ENCODE measurements around the gene ANKRD42. TPM values are rescaled to one million over a fixed set of nuclear protein-coding genes. Genes with fewer than 3 reads are reported as not detected.

ANKRD42 gene
- total and polyA plus RNA-seq, 5 donors from 2014 or later: 1.3 to 4.2 (median 3.2) TPM

GRCh38 chr11:83156996-83157593 is 36.4 kb upstream of the ANKRD42 start, which contains the start of gene PCF11:
TSS of gene PCF11 (plus strand) at chr11:83157131. CDS start at chr11:83157440, 309 bp downstream.
- H3K4me3 Mint-ChIP-seq: peak within 1 kb of the TSS; percentile 97 to 100 (median 100)
- peak within 1 kb of the TSS; percentile 97 to 100 (median 100) for H3K27ac Mint-ChIP-seq
- Histone ChIP-seq H3K27ac (ENCODE audit: insufficient read depth, low read length, poor library complexity, severe bottlenecking) (peak within 1 kb of the TSS; percentile 99), H3K36me3 (ENCODE audit: control insufficient read depth, insufficient read depth, low read length) (peaks cover 3% of the 10 kb centered on the region), H3K9me3 (ENCODE audit: control insufficient read depth in 2 of 2, low read length in 2 of 2) (no peaks in the 10 kb centered on the region), H3K27me3 (ENCODE audit: control insufficient read depth, insufficient read depth, low read length) (no peaks in the 10 kb centered on the region), H3K4me1 (ENCODE audit: control insufficient read depth, insufficient read depth, low read length, poor library complexity, severe bottlenecking) (peaks cover 37% of the 10 kb centered on the region), H3K4me3 (ENCODE audit: low read depth, low read length) (peak within 1 kb of the TSS; percentile 98)
- peaks cover 0 to 3% (median 0%) of the 10 kb centered on the region in 7 donors for H3K9me3 Mint-ChIP-seq
- ATAC-seq (ENCODE audit: low read depth in 2 of 2) (no peak), DNase-seq (peak in 1 of 3 donors; percentile 7)
- H3K36me3 Mint-ChIP-seq: peaks cover 22% of the 10 kb centered on the region
- peaks cover 12% of the 10 kb centered on the region for H3K27me3 Mint-ChIP-seq
- H3K4me1 Mint-ChIP-seq: peaks cover 25 to 38% (median 34%) of the 10 kb centered on the region in 4 donors

- peak overlapping the region; percentile 97 to 100 (median 100) for H3K4me3 Mint-ChIP-seq
- H3K27me3 Mint-ChIP-seq: peaks cover 12% of the 10 kb centered on the region
- H3K27ac ChIP-seq (ENCODE audit: insufficient read depth, low read length, poor library complexity, severe bottlenecking): peak overlapping the region; percentile 99
- H3K4me1 ChIP-seq (ENCODE audit: control insufficient read depth, insufficient read depth, low read length, poor library complexity, severe bottlenecking): peaks cover 44% of the 10 kb centered on the region
- H3K4me3 ChIP-seq (ENCODE audit: low read depth, low read length): peak overlapping the region; percentile 93
- DNase-seq (peak; percentile 38 to 78 (median 56)), ATAC-seq (ENCODE audit: low read depth in 2 of 2) (no peak)
- H3K4me1 Mint-ChIP-seq: peaks cover 30 to 45% (median 39%) of the 10 kb centered on the region in 4 donors
- H3K27ac Mint-ChIP-seq: peak overlapping the region; percentile 97 to 100 (median 100)
- H3K36me3 ChIP-seq (ENCODE audit: control insufficient read depth, insufficient read depth, low read length): peaks cover 3% of the 10 kb centered on the region
- no peaks in the 10 kb centered on the region for H3K9me3 ChIP-seq (ENCODE audit: control insufficient read depth in 2 of 2, low read length in 2 of 2)
- peaks cover 0 to 3% (median 0%) of the 10 kb centered on the region in 7 donors for H3K9me3 Mint-ChIP-seq
- peaks cover 22% of the 10 kb centered on the region for H3K36me3 Mint-ChIP-seq
- H3K27me3 ChIP-seq (ENCODE audit: control insufficient read depth, insufficient read depth, low read length): no peaks in the 10 kb centered on the region
Measured at GRCh38 chr11:83157594-83158356, 35.7 kb upstream of the ANKRD42 start.

- Mint-ChIP-seq H3K4me3 (peak overlapping the region; percentile 97 to 100 (median 100)), H3K4me1 (peaks cover 30 to 49% (median 42%) of the 10 kb centered on the region in 4 donors), H3K27ac (peak overlapping the region; percentile 97 to 100 (median 100)), H3K36me3 (peaks cover 22% of the 10 kb centered on the region), H3K27me3 (peaks cover 12% of the 10 kb centered on the region), H3K9me3 (peaks cover 0 to 3% (median 0%) of the 10 kb centered on the region in 7 donors)
- peaks cover 3% of the 10 kb centered on the region for H3K36me3 ChIP-seq (ENCODE audit: control insufficient read depth, insufficient read depth, low read length)
- H3K4me1 ChIP-seq (ENCODE audit: control insufficient read depth, insufficient read depth, low read length, poor library complexity, severe bottlenecking): peaks cover 50% of the 10 kb centered on the region
- H3K27ac ChIP-seq (ENCODE audit: insufficient read depth, low read length, poor library complexity, severe bottlenecking): peak overlapping the region; percentile 99
- no peaks in the 10 kb centered on the region for H3K27me3 ChIP-seq (ENCODE audit: control insufficient read depth, insufficient read depth, low read length)
- DNase-seq: no peak
- peak overlapping the region; percentile 93 for H3K4me3 ChIP-seq (ENCODE audit: low read depth, low read length)
- ATAC-seq (ENCODE audit: low read depth in 2 of 2): no peak
- H3K9me3 ChIP-seq (ENCODE audit: control insufficient read depth in 2 of 2, low read length in 2 of 2): no peaks in the 10 kb centered on the region
Measured at GRCh38 chr11:83158357-83158786, 35.1 kb upstream of the ANKRD42 start.

- Mint-ChIP-seq H3K4me3 (peak overlapping the region; percentile 97 to 100 (median 100)), H3K36me3 (peaks cover 22% of the 10 kb centered on the region), H3K27ac (peak overlapping the region; percentile 89 to 100 (median 97)), H3K9me3 (peaks cover 0 to 3% (median 0%) of the 10 kb centered on the region in 7 donors), H3K4me1 (peaks cover 37 to 55% (median 48%) of the 10 kb centered on the region in 4 donors), H3K27me3 (peaks cover 12% of the 10 kb centered on the region)
- peaks cover 50% of the 10 kb centered on the region for H3K4me1 ChIP-seq (ENCODE audit: control insufficient read depth, insufficient read depth, low read length, poor library complexity, severe bottlenecking)
- ATAC-seq (ENCODE audit: low read depth in 2 of 2): no peak
- H3K4me3 ChIP-seq (ENCODE audit: low read depth, low read length): peak overlapping the region; percentile 93
- no peaks in the 10 kb centered on the region for H3K27me3 ChIP-seq (ENCODE audit: control insufficient read depth, insufficient read depth, low read length)
- DNase-seq: no peak
- H3K27ac ChIP-seq (ENCODE audit: insufficient read depth, low read length, poor library complexity, severe bottlenecking): peak overlapping the region; percentile 99
- peaks cover 7% of the 10 kb centered on the region for H3K36me3 ChIP-seq (ENCODE audit: control insufficient read depth, insufficient read depth, low read length)
- no peaks in the 10 kb centered on the region for H3K9me3 ChIP-seq (ENCODE audit: control insufficient read depth in 2 of 2, low read length in 2 of 2)
Measured at GRCh38 chr11:83158965-83159901, 34.3 kb upstream of the ANKRD42 start.

GRCh38 chr11:83159902-83160865 is 33.3 kb upstream of the ANKRD42 start:
- Histone ChIP-seq H3K27ac (ENCODE audit: insufficient read depth, low read length, poor library complexity, severe bottlenecking) (peak overlapping the region; percentile 99), H3K4me1 (ENCODE audit: control insufficient read depth, insufficient read depth, low read length, poor library complexity, severe bottlenecking) (peaks cover 50% of the 10 kb centered on the region), H3K27me3 (ENCODE audit: control insufficient read depth, insufficient read depth, low read length) (no peaks in the 10 kb centered on the region), H3K9me3 (ENCODE audit: control insufficient read depth in 2 of 2, low read length in 2 of 2) (no peaks in the 10 kb centered on the region), H3K36me3 (ENCODE audit: control insufficient read depth, insufficient read depth, low read length) (peaks cover 14% of the 10 kb centered on the region), H3K4me3 (ENCODE audit: low read depth, low read length) (peak overlapping the region; percentile 93)
- H3K27me3 Mint-ChIP-seq: peaks cover 12% of the 10 kb centered on the region
- ATAC-seq (ENCODE audit: low read depth in 2 of 2) (no peak), DNase-seq (peak in 1 of 3 donors; percentile 34)
- H3K36me3 Mint-ChIP-seq: peaks cover 25% of the 10 kb centered on the region
- peaks cover 41 to 62% (median 51%) of the 10 kb centered on the region in 4 donors for H3K4me1 Mint-ChIP-seq
- H3K4me3 Mint-ChIP-seq: peak overlapping the region; percentile 97 to 100 (median 100)
- H3K9me3 Mint-ChIP-seq: peaks cover 0 to 3% (median 0%) of the 10 kb centered on the region in 7 donors
- peak overlapping the region; percentile 89 to 100 (median 90) for H3K27ac Mint-ChIP-seq

- ATAC-seq (ENCODE audit: low read depth in 2 of 2) (no peak), DNase-seq (no peak)
- Histone ChIP-seq H3K9me3 (ENCODE audit: control insufficient read depth in 2 of 2, low read length in 2 of 2) (no peaks in the 10 kb centered on the region), H3K4me1 (ENCODE audit: control insufficient read depth, insufficient read depth, low read length, poor library complexity, severe bottlenecking) (peaks cover 45% of the 10 kb centered on the region), H3K4me3 (ENCODE audit: low read depth, low read length) (peak overlapping the region; percentile 93), H3K27me3 (ENCODE audit: control insufficient read depth, insufficient read depth, low read length) (no peaks in the 10 kb centered on the region), H3K36me3 (ENCODE audit: control insufficient read depth, insufficient read depth, low read length) (peaks cover 30% of the 10 kb centered on the region), H3K27ac (ENCODE audit: insufficient read depth, low read length, poor library complexity, severe bottlenecking) (peak overlapping the region; percentile 99)
- Mint-ChIP-seq H3K4me3 (peak overlapping the region; percentile 97 to 100 (median 100)), H3K27me3 (peaks cover 7% of the 10 kb centered on the region), H3K4me1 (peaks cover 48 to 67% (median 56%) of the 10 kb centered on the region in 4 donors), H3K36me3 (peaks cover 37% of the 10 kb centered on the region), H3K9me3 (peaks cover 0 to 3% (median 0%) of the 10 kb centered on the region in 7 donors), H3K27ac (peak overlapping the region; percentile 24 to 100 (median 85))
Measured at GRCh38 chr11:83161610-83162199, 31.8 kb upstream of the ANKRD42 start.
